Fibroblast of mammary gland (primary cell): ENCODE results near the gene LZTFL1.

Source experiments
- DNase-seq: peaks from one replicate; pipeline ENCODE4 v3.0.0-alpha.2; 2010; ENCODE audit warnings: low read depth
- H3K4me3 ChIP-seq: 2 replicates; pipeline ENCODE4 v1.5.1; 2011; ENCODE audit warnings: low read depth, mild to moderate bottlenecking, low read length, moderate library complexity; ENCODE audit not compliant: control insufficient read depth
- CTCF ChIP-seq: conservative IDR thresholded peaks from 2 replicates; pipeline ENCODE4 v1.5.1; 2011; ENCODE audit warnings: low read depth, low read length, inconsistent platforms; ENCODE audit not compliant: control insufficient read depth, insufficient read depth

Gene LZTFL1

GRCh38 chr3:45800611-45801010 is 41.3 kb downstream of the LZTFL1 start:
- no peak for TF ChIP-seq CTCF
- no peak overlapping the region for H3K4me3 ChIP-seq
- no peak for DNase-seq

GRCh38 chr3:45799586-45799985 is 42.3 kb downstream of the LZTFL1 start:
- no peak overlapping the region for H3K4me3 ChIP-seq
- DNase-seq: no peak
- no peak for TF ChIP-seq CTCF

- DNase-seq: no peak
- TF ChIP-seq CTCF: no peak
- H3K4me3 ChIP-seq: no peak overlapping the region
These were observed 43.9 kb downstream of the LZTFL1 start for GRCh38 chr3:45798034-45798433.

GRCh38 chr3:45796902-45797637 is 44.8 kb downstream of the LZTFL1 start:
- no peak for DNase-seq
- no peak for TF ChIP-seq CTCF
- no peak overlapping the region for H3K4me3 ChIP-seq

- no peak for DNase-seq
- TF ChIP-seq CTCF: no peak
- H3K4me3 ChIP-seq: peak within 1 kb of the TSS; percentile 1
These were observed 45.8 kb downstream of the LZTFL1 start, which contains the start of gene SLC6A20 for GRCh38 chr3:45795882-45796765. Gene SLC6A20, minus strand, starts transcription at chr3:45796536. Its CDS starts 117 bp downstream, at chr3:45796419.

GRCh38 chr3:45795509-45795881 is 46.4 kb downstream of the LZTFL1 start:
- H3K4me3 ChIP-seq: no peak overlapping the region
- no peak for DNase-seq
- TF ChIP-seq CTCF: no peak
